ENCODE measurements around the gene TCP11L2. TPM values are rescaled to one million over a fixed set of nuclear protein-coding genes. Genes with fewer than 3 reads are reported as not detected.

The TCP11L2 gene
- total and polyA plus RNA-seq, 2 of the 8 experiments (the other 6 are each of a cell fraction or from before 2014, with no cell fraction given): 2.1 to 7.1 TPM

- no peak for TF ChIP-seq CHD7 (IDR thresholded peaks at IDR 0.05; ENCODE audit: insufficient replicate concordance, low read length)
These were observed 8.6 kb downstream of the TCP11L2 start (continued) for GRCh38 chr12:106311139-106311538.
